GM12878 (cell line): ENCODE results near the gene SMAD5. TPM values are rescaled to one million over a fixed set of nuclear protein-coding genes. Genes with fewer than 3 reads are reported as not detected.
A peak's percentile ranks its signal among the peaks of the same experiment; 100 is the strongest.

Experiments
- ATF7 ChIP-seq: fragments of 450-650 bp; IDR thresholded peaks from 2 replicates; pipeline ENCODE4 v1.6.1; 2016; ENCODE audit warnings: low read depth, mild to moderate bottlenecking
- CBX3 ChIP-seq: fragments of 200-600 bp; sonication (generic); IDR thresholded peaks from 2 replicates; pipeline ENCODE4 v1.6.1; 2016; ENCODE audit warnings: low read depth, borderline replicate concordance
- CEBPB ChIP-seq, 2 experiments: fragments of 150-350 bp in 1 of 2; IDR thresholded peaks; 2 replicates each; pipeline ENCODE4 v1.6.1; 2012 to 2014; ENCODE audit warnings: low read depth in 2 of 2, low read length in 2 of 2, borderline replicate concordance in 1 of 2, inconsistent platforms in 1 of 2
- CHD2 ChIP-seq: IDR thresholded peaks from 2 replicates; pipeline ENCODE4 v1.6.1; 2011; ENCODE audit warnings: low read depth, low read length, improper control_type of control experiment, borderline replicate concordance
- CHD4 ChIP-seq: fragments of 200-600 bp; sonication (generic); IDR thresholded peaks from 2 replicates; pipeline ENCODE4 v1.6.1; 2016; ENCODE audit warnings: mild to moderate bottlenecking
- CREB1 ChIP-seq: IDR thresholded peaks from 2 replicates; pipeline ENCODE4 v1.6.1; 2012; ENCODE audit warnings: low read depth, mild to moderate bottlenecking, inconsistent platforms
- EGR1 ChIP-seq, 2 experiments: IDR thresholded peaks; 1 replicate in 1 of 2; 2 replicates in 1 of 2; pipeline ENCODE4 v1.6.1; 2011 to 2012; ENCODE audit warnings: low read depth in 2 of 2, low read length in 2 of 2, borderline replicate concordance in 1 of 2, mild to moderate bottlenecking in 1 of 2, moderate library complexity in 1 of 2
- HDAC2 ChIP-seq: fragments of 200-600 bp; sonication (generic); IDR thresholded peaks from 2 replicates; pipeline ENCODE4 v1.6.1; 2017
- IKZF1 ChIP-seq: fragments of 450-650 bp; conservative IDR thresholded peaks from 2 replicates; pipeline ENCODE4 v1.6.1; 2017; ENCODE audit warnings: antibody characterized with exemption, mild to moderate bottlenecking
- KDM1A ChIP-seq: fragments of 200-600 bp; sonication (generic); IDR thresholded peaks from 2 replicates; pipeline ENCODE4 v1.6.1; 2016; ENCODE audit warnings: borderline replicate concordance
- LARP7 ChIP-seq: fragments of 450-650 bp; IDR thresholded peaks from 2 replicates; pipeline ENCODE4 v1.6.1; 2017; ENCODE audit warnings: mild to moderate bottlenecking
- MEF2B ChIP-seq: fragments of 450-650 bp; IDR thresholded peaks from 2 replicates; pipeline ENCODE4 v1.6.1; 2018; ENCODE audit warnings: mild to moderate bottlenecking, moderate library complexity; ENCODE audit not compliant: partially characterized antibody, poor library complexity, severe bottlenecking
- MTA2 ChIP-seq: fragments of 450-650 bp; IDR thresholded peaks from 2 replicates; pipeline ENCODE4 v1.6.1; 2016; ENCODE audit warnings: low read depth, mild to moderate bottlenecking, moderate library complexity
- POLR2A ChIP-seq: IDR thresholded peaks from 2 replicates; pipeline ENCODE4 v1.6.1; 2011; ENCODE audit warnings: low read depth, mild to moderate bottlenecking, low read length
- POLR2AphosphoS2 ChIP-seq: IDR thresholded peaks from 2 replicates; pipeline ENCODE4 v1.6.1; 2011; ENCODE audit warnings: low read depth, mild to moderate bottlenecking, low read length, improper control_type of control experiment, moderate library complexity
- POU2F2 ChIP-seq: IDR thresholded peaks from 3 replicates; pipeline ENCODE4 v1.6.1; 2011; ENCODE audit warnings: low read depth, mild to moderate bottlenecking, low read length, borderline replicate concordance
- RAD21 ChIP-seq: IDR thresholded peaks from 2 replicates; pipeline ENCODE4 v1.6.1; 2011; ENCODE audit warnings: mild to moderate bottlenecking, low read depth, low read length, moderate library complexity; ENCODE audit not compliant: insufficient read depth
- RAD51 ChIP-seq: fragments of 450-650 bp; IDR thresholded peaks from 2 replicates; pipeline ENCODE4 v1.6.1; 2016; ENCODE audit warnings: moderate library complexity, mild to moderate bottlenecking, inconsistent platforms
- REST ChIP-seq: IDR thresholded peaks from 2 replicates; pipeline ENCODE4 v1.6.1; 2012; ENCODE audit warnings: mild to moderate bottlenecking, low read depth, low read length
- RUNX3 ChIP-seq: IDR thresholded peaks from 2 replicates; pipeline ENCODE4 v1.6.1; 2012; ENCODE audit warnings: low read length, inconsistent platforms
- TAF1 ChIP-seq: IDR thresholded peaks from 2 replicates; pipeline ENCODE4 v1.6.1; 2011; ENCODE audit warnings: mild to moderate bottlenecking, low read depth, low read length, borderline replicate concordance
- TBL1XR1 ChIP-seq: IDR thresholded peaks from 2 replicates; pipeline ENCODE4 v1.6.1; 2012; ENCODE audit warnings: low read depth, low read length, improper control_type of control experiment
- YBX1 ChIP-seq: fragments of 450-650 bp; IDR thresholded peaks from 2 replicates; pipeline ENCODE4 v1.6.1; 2016; ENCODE audit warnings: antibody characterized with exemption
- ZNF687 ChIP-seq: fragments of 450-650 bp; IDR thresholded peaks from 2 replicates; pipeline ENCODE4 v1.6.1; 2017; ENCODE audit warnings: mild to moderate bottlenecking, moderate library complexity
- polyA plus RNA-seq, 11 experiments: library from polyadenylated mRNA; depleted of rRNA in 4 of 11; unstranded in 6 of 11; stranded (reverse) in 5 of 11; fragments of >200 nt; fragmentation: Nextera tagmentation in 4 of 11; fragmentation: Illumina TruSeq in 1 of 11; extraction: Ambion mirVana in 4 of 11; extraction: Trizol in 1 of 11; gene quantifications; 1 replicate in 1 of 11; 2 replicates in 10 of 11; pipeline versions ENCODE4 v1.2.1 to v1.2.3, GENCODE V29; 2011 to 2016; ENCODE audit warnings: inconsistent platforms in 2 of 11, missing spikeins in 2 of 11, low read depth in 1 of 11
- total RNA-seq, 4 experiments: library from RNA; depleted of rRNA in 3 of 4; stranded (reverse); fragments of >200 nt in 3 of 4; fragmentation: Illumina TruSeq in 1 of 4; extraction: Trizol in 1 of 4; gene quantifications; 2 replicates each; pipeline versions ENCODE4 v1.2.1 to v1.2.3, GENCODE V29; 2013 to 2021

Gene SMAD5
- total and polyA plus RNA-seq, 10 of the 15 experiments (the other 5 are each of a cell fraction or from before 2014, with no cell fraction given), result 3.6 to 40.6 (median 11.7) TPM

DNA sequence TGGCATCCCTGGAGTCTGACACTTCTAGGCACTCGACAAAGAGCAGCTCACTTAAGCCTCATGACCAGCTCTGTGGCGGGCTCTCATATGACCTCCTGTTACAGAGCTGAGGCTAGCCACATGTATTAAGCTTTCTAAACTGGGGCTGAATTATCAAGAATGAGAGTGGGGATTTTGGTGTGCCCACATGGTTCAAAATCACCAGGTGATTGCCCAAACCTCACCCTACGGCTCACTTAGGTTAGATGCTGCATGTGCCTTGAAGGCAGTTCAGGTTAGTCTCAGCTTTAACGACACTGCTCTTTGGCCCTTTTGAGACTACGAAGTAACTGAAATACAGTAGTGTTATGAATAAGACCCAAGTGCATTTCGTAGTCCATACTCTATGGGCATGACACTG is 99.7 kb downstream of the SMAD5 start (continued):
- TF ChIP-seq TAF1 (no peak), CREB1 (no peak), MEF2B (peak; percentile 16), YBX1 (no peak), KDM1A (no peak), HDAC2 (no peak), RAD51 (peak; percentile 73), CEBPB (IDR thresholded peaks at IDR 0.05; ENCODE audit: borderline replicate concordance in 1 of 2, low read depth in 2 of 2, low read length in 2 of 2) (no peak), ZNF687 (peak; percentile 93), TBL1XR1 (no peak), IKZF1 (0 out of 2 replicates have a peak, but pooled peaks have one; percentile 20), CHD4 (no peak), CHD2 (no peak), POU2F2 (no peak), RAD21 (no peak), EGR1 (IDR thresholded peaks at IDR 0.05; ENCODE audit: borderline replicate concordance in 1 of 2, low read depth in 2 of 2, low read length in 2 of 2) (no peak), POLR2A (no peak), RUNX3 (peak; percentile 47), LARP7 (no peak), REST (no peak), MTA2 (peak; percentile 37; the same call in 1 of the 2 replicates), CBX3 (no peak), ATF7 (0 out of 2 replicates have a peak, but pooled peaks have one; percentile 15), POLR2AphosphoS2 (no peak)
